ENCODE data around the gene MAML3.

- TF ChIP-seq CTCF (IDR thresholded peaks at IDR 0.05) (no peak), POLR2A (IDR thresholded peaks at IDR 0.05) (no peak)
Measured at GRCh38 chr4:139935911-139936310, 218.1 kb downstream of the MAML3 start.

All from uterus (tissue), 2 donors.